HG03097 (cell line): Measurements from ENCODE around the gene COQ3.
A peak's percentile ranks its signal among the peaks of the same experiment; 100 is the strongest.
"Not testable (repeated sequence)": the region's sequence is repeated elsewhere in the genome, so short reads cannot be mapped to it uniquely, and the experiment has no call there.

Source experiments
- ATAC-seq: cut with Tn5 transposase; IDR thresholded peaks from one replicate; pipeline ENCODE4 v1.9.1; 2021; ENCODE audit not compliant: unreplicated experiment, low FRiP score

Gene COQ3

GRCh38 chr6:99390896-99391295, 3.1 kb downstream of the COQ3 start:
- ATAC-seq = no peak

- ATAC-seq = no peak
Measured at GRCh38 chr6:99384507-99384906, 9.5 kb downstream of the COQ3 start.

DNA sequence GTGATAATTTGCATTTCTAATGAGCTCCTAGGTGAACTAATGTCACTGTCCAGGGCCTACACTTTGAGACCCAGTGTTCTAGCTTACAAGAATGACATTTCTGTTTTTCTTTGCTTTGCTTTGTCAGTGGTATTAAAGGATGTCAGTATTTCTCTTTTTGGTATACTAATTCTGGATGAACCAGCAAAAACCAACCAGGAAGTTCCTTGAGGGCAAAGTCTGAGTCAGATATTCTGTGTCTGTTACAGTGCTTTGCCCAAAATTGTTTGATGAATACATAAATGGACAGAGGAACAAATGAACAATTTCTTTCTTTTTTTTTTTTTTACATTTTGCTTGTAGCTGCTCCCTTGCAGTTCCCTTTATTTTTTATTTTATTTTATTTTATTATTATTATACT, 15.4 kb downstream of the COQ3 start:
- no peak for ATAC-seq

DNA sequence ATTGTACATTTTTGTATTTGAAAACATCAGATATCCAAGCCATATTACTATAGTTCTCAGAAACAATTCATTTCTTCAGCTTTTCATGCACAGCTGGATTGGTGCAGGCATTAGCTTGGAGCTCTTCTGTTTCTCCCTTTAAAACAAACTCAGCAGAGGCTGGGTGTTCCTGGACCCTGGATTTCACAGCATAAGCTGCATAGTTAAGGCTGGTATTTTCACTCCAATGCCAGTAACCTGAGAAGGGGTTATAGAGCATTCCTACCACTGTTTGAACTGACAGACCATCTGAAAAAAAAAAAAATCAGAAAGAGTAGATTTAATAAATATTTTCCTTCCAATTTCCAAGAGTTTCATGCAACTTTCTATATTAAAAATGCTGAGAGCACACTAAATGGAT, 24.5 kb downstream of the COQ3 start:
- ATAC-seq = no peak

GRCh38 chr6:99366852-99367251, 27.1 kb downstream of the COQ3 start:
- no peak for ATAC-seq

DNA sequence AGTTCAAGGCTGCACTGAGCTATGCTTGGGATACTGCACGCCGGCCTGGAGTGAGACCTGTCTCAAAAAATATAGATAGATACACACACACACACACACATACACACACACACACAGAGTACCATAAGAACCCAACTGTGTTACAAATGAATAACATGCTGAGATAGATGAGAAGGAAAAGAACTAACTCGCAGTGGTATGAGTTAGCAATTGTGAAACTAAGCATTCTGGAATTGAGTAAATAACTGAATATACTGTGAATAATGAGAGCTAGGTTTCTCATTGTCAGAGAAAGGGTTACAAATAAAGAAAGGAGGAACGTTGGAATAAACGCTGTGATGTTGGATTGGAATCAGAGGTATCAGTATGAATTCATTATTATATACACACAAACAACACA, 30.0 kb downstream of the COQ3 start:
- ATAC-seq = peak; percentile 59

DNA sequence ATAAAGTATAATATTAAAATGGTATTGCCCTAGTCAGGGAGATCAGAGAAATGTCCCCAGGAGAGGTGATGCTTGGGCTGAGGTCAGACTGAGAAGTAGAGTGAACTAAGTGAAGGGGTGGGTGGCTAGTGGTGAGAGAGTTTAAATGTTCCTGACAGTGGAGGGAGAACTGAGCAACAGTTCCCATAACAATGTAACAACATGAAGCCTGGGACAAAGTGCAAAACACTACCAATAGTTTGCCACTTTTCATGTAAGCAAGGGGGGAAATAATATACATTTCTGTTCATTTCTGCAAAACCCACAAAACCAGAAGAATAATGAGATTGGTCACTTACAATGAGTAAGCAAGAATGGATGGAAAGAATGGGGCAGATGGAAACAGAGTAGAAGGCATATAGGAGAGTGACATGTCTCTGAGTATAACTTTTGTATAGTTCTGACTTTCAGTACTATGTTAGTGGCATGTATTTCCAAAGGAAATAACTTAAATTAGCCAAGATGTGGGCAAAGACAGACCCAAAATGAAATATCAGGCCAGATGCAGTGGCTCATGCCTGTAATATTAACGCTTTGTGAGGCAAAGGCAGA, 31.2 kb downstream of the COQ3 start:
- ATAC-seq = no peak

- no peak for ATAC-seq
Measured at GRCh38 chr6:99359800-99360199, 34.2 kb downstream of the COQ3 start.

GRCh38 chr6:99356641-99357040, 37.4 kb downstream of the COQ3 start:
- ATAC-seq = no peak

- no peak for ATAC-seq
Measured at GRCh38 chr6:99354983-99355382, 39.0 kb downstream of the COQ3 start.

DNA sequence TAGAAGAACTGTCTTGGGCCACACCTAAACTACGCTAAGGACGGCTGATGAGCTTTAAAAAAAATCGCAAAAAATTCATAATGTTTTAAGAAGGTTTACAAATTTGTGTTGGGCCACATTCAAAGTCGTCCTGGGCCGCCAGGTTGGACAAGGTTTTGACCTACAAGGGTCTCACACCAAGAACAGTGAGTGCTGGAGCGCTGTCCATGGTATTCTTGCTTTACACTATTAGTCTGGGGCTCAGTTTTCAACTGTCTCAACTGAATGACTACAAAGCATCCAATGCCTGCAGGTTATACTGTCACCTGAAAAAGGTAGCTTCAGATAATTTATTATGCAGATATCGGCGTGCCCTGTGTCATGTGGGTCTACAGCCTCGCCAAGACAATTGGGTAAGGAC, 40.9 kb downstream of the COQ3 start:
- no peak for ATAC-seq

GRCh38 chr6:99350573-99350972, 43.4 kb downstream of the COQ3 start:
- ATAC-seq = no peak

GRCh38 chr6:99349171-99350141, 44.5 kb downstream of the COQ3 start, which contains the start of gene FAXC:
FAXC (minus strand) TSS chr6:99349674; CDS start chr6:99349372, 302 bp downstream.
- no peak for ATAC-seq

- no peak for ATAC-seq
Measured at GRCh38 chr6:99348288-99349170, 45.5 kb downstream of the COQ3 start.

- ATAC-seq = no peak
Measured at GRCh38 chr6:99347804-99348203, 46.2 kb downstream of the COQ3 start.

DNA sequence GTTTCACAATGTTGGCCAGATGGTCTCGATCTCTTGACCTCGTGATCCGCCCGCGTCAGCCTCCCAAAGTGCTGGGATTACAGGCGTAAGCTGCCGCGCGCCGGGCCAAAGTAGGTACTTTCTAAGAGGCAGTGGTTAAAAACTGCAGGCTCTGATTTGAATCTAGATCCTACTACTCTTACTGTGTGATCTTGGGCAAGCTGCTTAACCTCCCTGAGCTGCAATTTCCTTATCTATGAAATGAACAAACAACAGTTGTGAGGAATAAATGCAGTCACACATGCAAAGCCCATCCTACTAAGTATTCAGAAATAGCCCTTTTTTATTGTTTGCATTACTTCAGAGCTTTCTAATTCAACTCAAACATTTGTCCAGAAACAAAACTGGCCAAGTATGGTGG, 47.4 kb downstream of the COQ3 start:
- ATAC-seq = no peak

DNA sequence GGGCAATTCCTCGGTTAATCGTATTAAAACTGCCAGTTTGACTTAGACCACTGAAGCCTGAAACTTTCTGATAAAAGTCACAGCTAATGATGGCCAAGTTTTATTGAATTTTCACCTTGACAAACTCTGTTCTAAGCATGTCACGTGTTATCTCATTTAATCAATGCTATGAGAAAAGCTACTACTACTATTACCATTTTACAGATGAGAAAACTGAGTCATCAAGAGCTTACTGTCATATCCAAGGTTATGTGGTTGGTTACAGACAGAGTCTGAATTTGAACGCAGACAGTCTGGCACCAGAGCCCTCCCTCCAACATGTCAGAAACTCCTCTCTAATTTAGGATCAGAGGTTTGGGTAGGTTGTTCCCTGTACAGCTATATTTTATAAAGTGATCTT, 48.8 kb downstream of the COQ3 start:
- ATAC-seq = no peak

GRCh38 chr6:99344289-99344688, 49.7 kb downstream of the COQ3 start:
- ATAC-seq = no peak

DNA sequence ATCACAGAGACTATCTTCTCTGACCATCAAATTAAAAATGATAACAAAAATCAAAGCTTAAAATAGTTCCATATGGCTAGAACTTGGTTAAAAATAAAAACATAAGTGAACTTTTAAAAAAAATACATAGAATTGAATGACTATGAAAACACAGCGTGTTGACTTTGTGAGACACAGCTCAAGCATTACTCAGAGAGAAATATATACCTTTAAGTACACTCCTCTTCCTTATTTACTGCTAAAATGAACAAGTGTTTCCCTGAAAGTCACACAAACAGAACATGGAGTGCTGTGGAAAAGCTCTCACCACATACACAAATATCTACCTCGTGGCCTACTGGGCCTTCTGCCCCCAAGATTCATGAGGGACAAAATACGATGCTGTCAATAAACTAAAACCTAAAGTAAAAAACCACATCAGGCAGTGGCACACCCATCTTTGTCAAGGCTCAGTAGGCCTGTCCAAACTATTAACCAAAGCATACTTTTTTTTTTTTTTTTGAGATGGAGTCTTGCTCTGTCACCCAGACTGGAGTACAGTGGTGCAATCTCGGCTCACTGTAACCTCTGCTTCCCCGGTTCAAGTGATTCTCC, 52.0 kb downstream of the COQ3 start:
- ATAC-seq = no peak

DNA sequence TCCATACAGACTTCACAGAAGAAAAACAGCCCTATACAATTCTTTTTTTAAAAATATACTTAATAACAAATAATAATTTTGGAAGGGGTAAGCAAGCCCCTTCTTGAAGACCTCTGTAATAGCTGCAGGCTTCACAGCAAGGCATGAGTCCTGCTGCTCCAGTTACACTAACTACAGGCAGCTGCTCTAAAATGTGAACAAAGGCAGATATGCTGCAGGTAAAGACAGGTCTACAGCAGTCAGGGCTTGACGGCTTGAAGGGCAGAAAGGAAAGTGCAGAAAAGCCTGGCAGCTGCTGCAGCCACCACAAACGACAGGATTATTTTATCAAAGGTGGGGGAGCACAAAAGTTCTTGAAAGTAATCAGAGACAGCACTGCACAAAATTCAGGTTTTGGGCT, 55.8 kb downstream of the COQ3 start:
- no peak for ATAC-seq

DNA sequence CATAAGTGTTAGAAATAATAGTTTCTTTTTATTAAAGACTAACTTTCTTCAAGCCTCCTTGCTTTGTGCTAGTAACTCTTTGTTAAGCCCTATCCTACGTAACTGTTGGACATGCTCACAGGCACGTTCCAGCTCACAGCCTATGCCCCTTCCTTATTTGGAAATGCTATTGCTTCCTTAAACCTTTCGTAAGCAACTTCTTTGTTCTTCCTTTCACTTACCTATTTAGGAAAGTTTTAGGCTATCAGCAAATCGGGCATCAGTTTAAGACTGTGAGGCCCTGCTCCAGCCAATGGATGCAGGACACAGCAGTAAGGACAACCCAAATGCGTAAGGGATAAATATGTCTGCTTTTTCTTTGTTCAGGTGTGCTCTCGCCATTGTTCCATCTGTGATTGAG, 58.7 kb downstream of the COQ3 start:
- not testable (repeated sequence) for ATAC-seq
